ENCODE results near the gene WNT3A.

WNT3A gene

GRCh38 chr1:228070173-228070572, 63.4 kb downstream of the WNT3A start:
- DNase-seq (ENCODE audit: low read depth): no peak

DNA sequence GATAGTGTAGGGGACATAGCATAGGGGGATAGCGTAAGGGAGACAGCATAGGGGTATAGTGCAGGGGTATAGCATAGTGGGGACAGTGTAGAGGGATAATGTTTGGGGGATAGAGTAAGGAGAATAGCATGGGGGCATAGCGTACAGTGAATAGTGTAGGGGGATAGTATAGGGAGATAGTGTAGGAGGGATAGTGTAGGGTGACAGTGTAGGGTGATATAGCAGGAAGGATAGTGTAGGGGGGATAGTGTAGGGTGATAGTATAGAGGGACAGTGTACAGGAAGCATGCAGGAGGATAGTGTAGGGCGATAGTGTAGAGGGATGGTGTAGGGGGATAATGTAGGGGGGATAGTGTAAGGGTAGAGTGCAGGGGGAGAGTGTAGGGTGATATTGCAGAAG, 64.1 kb downstream of the WNT3A start:
- DNase-seq (ENCODE audit: low read depth): no peak

DNA sequence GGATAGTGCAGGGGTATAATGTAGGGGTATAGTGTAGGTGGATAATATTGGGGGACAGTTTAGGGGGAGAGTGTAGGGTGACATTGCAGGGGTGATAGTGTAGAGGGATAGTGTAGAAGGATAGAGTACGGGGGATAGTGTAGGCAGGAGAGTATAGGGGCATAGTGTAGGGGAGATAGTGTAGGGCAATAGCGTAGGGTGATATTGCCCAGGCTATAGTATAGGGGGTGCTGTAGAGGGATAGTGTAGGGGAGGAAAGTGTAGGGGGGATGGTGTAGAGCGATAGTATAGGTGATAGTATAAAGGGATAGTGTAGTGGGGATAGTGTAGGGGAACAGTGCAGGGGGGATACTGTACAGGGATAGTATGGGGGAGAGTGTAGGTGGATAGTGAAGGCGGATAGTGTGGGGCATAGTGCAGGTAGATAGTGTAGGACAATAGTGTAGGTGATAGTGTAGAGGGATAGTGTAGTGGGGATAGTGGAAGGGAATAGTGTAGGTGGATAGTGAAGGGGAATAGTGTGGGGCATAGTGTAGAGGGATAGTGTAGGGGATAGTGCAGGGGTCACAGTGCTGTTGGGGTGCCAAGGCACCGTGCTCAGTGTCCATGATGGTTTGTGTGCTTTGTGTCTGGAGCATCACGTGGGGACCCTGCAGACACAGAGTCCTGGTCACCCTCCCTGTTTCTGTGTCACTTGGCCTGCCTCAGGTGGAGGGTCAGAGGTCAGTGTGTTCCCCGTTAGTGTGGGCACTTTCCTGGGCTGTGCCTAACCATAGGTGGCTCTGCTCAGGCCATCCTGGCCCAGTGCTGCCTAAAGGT, 65.2 kb downstream of the WNT3A start:
- no peak for DNase-seq (ENCODE audit: low read depth)

DNA sequence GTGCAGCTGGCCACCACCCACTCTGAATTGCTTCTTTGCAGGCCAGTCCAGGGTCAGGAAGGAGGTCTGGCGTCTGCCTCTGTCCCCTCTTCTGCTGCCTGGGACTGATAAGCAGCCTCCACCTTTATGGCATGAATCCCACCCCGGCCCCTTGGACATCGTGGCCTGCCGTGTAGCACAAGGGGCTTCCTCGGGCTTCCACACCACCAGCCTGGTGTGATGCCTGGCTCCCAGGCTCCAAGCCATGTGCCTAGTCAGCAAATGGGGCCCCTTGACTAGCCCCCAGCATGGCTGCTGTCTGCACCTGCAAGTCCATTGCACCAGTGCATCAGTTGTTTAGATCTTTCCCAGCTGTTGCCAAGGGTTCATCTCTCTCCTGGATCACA, 65.9 kb downstream of the WNT3A start:
- no peak for DNase-seq (ENCODE audit: low read depth)

GRCh38 chr1:228073061-228073856, 66.5 kb downstream of the WNT3A start:
- DNase-seq (ENCODE audit: low read depth): no peak

GRCh38 chr1:228073857-228074545, 67.2 kb downstream of the WNT3A start:
- no peak for DNase-seq (ENCODE audit: low read depth)

GRCh38 chr1:228074954-228075730, 68.3 kb downstream of the WNT3A start:
- DNase-seq (ENCODE audit: low read depth): no peak

GRCh38 chr1:228075801-228076271, 69.0 kb downstream of the WNT3A start:
- DNase-seq (ENCODE audit: low read depth): no peak

DNA sequence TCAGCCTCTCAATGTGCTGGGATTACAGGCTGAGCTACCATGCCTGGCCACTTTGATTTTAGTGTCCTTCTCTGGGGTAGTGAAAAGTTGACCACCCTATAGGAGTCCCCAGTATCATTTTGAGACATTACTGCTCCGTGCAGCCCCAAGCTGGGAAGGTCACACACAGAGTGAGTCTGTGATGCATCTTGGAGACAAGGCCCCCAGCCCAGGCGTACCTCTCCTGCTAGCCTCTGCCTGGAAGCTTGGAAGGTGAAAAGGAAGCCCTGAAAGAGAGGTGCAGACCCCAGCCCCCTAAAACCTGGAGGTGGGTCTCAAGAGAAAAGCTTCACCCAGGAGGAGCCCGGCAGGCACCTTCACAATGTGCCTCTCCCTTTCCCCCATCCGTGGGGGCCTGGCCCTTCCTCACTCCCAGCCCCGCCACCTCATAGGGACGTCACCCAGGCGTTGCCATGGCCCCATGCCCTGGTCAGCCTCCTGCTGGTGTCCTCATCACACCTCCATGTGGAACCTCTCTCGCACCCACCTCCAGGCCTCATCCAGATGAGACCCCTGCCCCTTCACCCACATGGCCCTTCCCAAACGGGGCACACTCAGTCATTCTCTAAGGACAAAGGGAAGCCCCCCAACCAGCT, 70.1 kb downstream of the WNT3A start:
- no peak for DNase-seq (ENCODE audit: low read depth)

DNA sequence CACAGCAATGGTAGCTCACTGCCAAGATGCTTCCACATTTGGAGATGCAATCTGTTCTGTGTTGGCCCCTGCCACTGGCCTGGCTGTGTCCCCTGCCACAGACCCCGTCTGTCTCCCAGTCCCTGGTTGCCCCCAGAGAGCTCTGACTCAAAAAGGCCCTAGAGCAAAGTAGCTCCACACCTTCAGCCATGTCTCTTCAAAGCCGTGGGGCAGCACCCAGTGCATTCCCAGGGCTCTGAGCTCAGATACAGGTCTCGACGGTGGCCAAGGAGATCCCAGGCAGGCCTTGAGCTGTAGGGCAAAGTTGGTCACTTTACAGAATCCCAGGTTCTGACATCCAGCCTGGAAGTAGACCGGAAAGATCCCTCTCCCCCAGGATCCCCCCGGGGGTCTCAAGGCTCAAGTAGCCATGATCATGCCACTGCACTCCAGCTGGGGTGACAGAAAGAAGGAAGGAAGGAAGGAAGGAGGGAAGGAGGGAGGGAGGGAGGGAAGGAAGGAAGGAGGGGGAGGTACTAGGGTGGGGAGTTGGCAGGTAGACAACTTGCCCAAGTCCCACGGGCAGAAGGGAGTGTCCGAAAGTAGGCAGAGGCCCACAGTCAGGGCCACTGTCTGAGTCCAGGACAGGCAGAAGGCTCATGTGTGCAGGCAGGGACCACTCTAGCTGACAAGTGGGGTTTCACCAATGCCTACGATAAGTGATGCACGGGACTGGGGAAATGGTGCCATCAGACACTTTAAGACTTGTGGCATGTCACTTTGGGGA, 71.0 kb downstream of the WNT3A start:
- no peak for DNase-seq (ENCODE audit: low read depth)

DNA sequence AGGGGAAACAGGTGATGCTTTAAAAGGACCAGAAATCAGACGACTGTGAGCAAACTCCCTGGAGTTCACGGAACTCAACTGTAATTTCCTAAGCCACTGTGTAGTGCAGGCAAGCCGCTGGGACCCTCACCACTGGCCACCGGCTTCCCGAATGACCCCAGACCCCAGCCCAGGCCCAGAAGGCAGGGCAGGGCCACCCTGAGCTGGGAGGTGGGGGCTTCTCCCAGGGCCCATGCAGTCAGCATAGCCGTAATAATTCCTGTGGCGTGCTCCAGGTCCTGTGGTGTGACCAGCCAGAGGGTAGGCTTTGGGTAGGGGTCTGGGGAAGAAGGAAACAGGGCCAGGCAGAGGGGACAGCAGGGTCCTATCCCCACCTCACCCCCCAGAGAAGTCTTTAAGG, 72.2 kb downstream of the WNT3A start:
- DNase-seq (ENCODE audit: low read depth): no peak

DNA sequence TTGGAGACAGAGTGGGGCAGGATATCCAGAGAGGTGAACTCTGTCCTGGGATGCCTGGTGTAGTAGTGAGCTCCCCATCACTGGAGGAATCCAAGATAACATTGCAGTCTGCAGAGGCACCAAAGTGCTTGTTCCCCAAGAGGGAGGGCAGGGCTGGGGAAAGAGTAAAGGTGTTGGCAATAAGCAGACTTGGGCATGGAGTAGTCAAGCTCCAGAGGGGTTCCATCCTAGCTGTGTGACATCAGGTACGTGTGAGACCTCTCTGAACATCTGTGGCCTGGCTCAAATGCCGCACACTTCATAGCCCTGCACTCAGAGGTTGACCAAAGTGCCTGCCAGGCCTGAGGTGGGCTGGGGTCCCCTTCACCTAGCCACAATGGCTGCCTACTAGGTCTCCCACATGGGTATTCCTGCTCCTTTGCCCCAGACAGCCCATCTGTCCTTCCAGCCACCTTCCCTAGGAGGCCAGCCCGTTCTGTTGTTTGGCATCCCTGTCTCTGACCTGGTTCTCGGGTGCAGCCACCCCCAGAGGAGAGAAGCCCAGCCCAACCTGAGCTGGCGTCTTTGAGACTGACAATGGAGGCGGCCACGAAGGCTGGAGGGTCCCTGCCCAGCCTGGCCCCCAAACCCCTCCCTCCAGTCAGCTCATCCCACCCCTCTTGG, 72.9 kb downstream of the WNT3A start:
- DNase-seq (ENCODE audit: low read depth): no peak

- DNase-seq (ENCODE audit: low read depth): no peak
These were observed 74.3 kb downstream of the WNT3A start for GRCh38 chr1:228081144-228081543.

DNA sequence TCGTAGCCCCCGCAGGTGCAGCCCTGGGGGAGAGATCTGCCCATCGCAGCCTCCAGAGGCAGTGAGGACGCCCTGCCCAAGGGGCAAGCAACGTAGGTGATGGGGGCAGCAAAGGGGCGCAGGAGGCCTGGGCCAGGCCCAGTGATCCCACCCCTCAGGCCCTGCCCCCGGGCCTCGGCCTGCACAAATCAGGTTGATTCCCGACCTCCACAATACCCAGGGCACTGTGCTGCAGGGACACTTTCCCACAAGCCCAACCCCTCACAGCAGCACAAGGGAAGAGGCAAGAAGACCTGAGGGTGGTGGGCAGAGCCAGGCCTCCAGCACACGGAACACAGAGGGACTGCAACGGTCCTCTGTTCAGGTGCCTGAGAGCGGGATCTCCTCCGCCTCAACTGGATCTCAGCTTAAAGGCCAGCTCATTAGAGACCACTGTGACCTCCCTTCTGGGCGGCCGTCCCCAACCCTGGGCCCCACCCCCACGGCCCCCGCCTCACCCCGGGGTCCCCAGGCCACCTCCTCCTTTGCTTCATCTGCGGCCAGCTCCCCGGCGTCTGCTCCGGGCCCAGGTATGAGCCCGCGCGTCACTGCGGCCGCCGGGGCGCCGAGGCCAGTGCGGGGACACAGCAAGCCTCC, 74.9 kb downstream of the WNT3A start:
- no peak for DNase-seq (ENCODE audit: low read depth)

- DNase-seq (ENCODE audit: low read depth): peak; percentile 43
These were observed 75.6 kb downstream of the WNT3A start, which contains the start of gene ARF1 for GRCh38 chr1:228082214-228082917. Gene ARF1, plus strand, starts transcription at chr1:228082708. Its CDS starts 14,407 bp downstream, at chr1:228097115.

- DNase-seq (ENCODE audit: low read depth): no peak
These were observed 76.4 kb downstream of the WNT3A start for GRCh38 chr1:228082918-228083870.

DNA sequence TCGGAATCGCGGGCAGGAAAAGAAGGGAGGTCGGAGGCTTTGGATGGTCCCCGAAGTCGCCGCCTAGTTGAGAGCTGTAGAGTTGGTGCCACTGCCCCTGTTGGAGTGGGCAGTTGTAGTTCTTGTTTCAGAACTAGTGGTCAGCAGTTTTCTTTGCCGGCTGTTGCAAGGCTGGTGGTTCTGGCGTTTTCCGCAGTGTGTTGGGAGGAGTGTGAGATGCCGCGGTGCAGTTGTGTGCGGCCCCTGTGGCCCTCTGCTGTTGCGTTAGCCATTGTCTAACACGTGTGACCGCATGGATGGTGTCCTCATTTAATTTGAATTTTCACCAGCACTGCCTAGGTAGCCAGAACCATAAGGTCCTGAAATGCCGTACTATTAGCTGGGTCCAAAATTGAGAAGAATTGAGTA, 77.1 kb downstream of the WNT3A start:
- no peak for DNase-seq (ENCODE audit: low read depth)

GRCh38 chr1:228084325-228084724, 77.5 kb downstream of the WNT3A start:
- peak; percentile 47 for DNase-seq (ENCODE audit: low read depth)
